DND-41 (cell line): Measurements from ENCODE around the gene TRIM41.

ENCODE experiments used
- EZH2 ChIP-seq: IDR thresholded peaks from 3 replicates; pipeline ENCODE4 v1.6.1; 2012; ENCODE audit warnings: borderline replicate concordance, low read depth, mild to moderate bottlenecking, moderate library complexity, low read length, inconsistent platforms; ENCODE audit not compliant: severe bottlenecking
- TF ChIP-seq, protein P1 (sequence below): IDR thresholded peaks from 2 replicates; pipeline ENCODE4 v1.5.1; 2012; ENCODE audit warnings: borderline replicate concordance, low read length, moderate library complexity, mild to moderate bottlenecking; ENCODE audit not compliant: poor library complexity, severe bottlenecking; ENCODE audit errors: extremely low read depth

DNA sequence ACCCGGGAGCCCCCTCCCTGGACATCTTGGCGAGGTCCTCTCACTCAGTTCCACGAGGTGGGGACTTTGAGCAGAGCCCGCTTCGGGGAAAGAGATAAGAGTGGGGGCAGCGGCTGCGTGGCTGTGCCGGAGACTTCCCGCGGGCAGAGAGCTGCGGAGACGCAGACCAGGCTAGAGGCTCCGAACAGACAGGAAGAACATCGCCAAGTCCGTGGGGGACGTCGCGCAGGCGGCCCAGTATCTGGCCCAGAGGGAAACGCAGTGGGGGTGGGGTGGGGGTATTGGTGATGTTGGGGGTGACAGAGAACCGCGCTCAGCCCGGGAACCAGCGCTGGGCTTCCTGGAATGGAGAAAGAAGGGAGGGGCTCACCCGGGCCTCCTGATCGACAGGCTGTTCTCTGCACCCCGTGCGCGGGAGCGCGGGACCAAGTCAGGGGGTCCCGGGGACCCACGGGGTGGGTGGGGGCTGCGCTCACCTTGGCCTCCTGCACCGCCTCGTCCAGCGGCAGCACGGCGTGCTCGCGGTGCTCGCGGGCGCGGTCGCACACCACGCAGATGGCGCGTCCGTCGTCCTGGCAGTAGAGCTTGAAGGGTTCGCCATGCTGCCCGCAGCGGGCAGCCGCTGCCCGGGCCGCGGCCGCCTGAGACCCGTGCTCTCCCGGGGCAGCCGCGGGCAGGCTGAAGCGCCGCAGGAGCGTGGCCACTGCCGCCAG, 18.8 kb upstream of the TRIM41 start:
- TF ChIP-seq, protein P1, sequence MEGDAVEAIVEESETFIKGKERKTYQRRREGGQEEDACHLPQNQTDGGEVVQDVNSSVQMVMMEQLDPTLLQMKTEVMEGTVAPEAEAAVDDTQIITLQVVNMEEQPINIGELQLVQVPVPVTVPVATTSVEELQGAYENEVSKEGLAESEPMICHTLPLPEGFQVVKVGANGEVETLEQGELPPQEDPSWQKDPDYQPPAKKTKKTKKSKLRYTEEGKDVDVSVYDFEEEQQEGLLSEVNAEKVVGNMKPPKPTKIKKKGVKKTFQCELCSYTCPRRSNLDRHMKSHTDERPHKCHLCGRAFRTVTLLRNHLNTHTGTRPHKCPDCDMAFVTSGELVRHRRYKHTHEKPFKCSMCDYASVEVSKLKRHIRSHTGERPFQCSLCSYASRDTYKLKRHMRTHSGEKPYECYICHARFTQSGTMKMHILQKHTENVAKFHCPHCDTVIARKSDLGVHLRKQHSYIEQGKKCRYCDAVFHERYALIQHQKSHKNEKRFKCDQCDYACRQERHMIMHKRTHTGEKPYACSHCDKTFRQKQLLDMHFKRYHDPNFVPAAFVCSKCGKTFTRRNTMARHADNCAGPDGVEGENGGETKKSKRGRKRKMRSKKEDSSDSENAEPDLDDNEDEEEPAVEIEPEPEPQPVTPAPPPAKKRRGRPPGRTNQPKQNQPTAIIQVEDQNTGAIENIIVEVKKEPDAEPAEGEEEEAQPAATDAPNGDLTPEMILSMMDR, result no peak
- no peak for TF ChIP-seq EZH2
